HepG2 (cell line): Measurements from ENCODE around the gene BUD23. TPM values are rescaled to one million over a fixed set of nuclear protein-coding genes. Genes with fewer than 3 reads are reported as not detected.
A peak's percentile ranks its signal among the peaks of the same experiment; 100 is the strongest.

ENCODE experiments used
- AGO1 ChIP-seq: fragments of 200-400 bp; formaldehyde crosslinking; IDR thresholded peaks from 2 replicates; pipeline ENCODE4 v1.6.1; 2017; ENCODE audit warnings: mild to moderate bottlenecking, low read depth, low read length, moderate library complexity; ENCODE audit not compliant: poor library complexity, severe bottlenecking
- AHR ChIP-seq: IDR thresholded peaks from 2 replicates; pipeline ENCODE4 v1.6.1; 2018; ENCODE audit warnings: missing genetic modification reagents, missing compliant biosample characterization
- DR1 ChIP-seq: sonication (generic); formaldehyde crosslinking; IDR thresholded peaks from 2 replicates; pipeline ENCODE4 v1.8.0; 2021; ENCODE audit warnings: mild to moderate bottlenecking, missing genetic modification reagents, inconsistent platforms
- HNRNPUL1 ChIP-seq: fragments of 200-400 bp; formaldehyde crosslinking; IDR thresholded peaks from 2 replicates; pipeline ENCODE4 v1.6.1; 2017; ENCODE audit warnings: low read depth, mild to moderate bottlenecking, low read length, moderate library complexity
- KAT8 ChIP-seq: IDR thresholded peaks from 2 replicates; pipeline ENCODE4 v1.6.1; 2016; ENCODE audit warnings: missing genetic modification reagents, missing compliant biosample characterization
- NRL ChIP-seq: sonication (generic); formaldehyde crosslinking; IDR thresholded peaks from 2 replicates; pipeline ENCODE4 v1.5.0; 2020; ENCODE audit warnings: missing genetic modification reagents, mild to moderate bottlenecking, moderate library complexity, borderline replicate concordance
- PITX1 ChIP-seq: sonication (generic); formaldehyde crosslinking; IDR thresholded peaks from 2 replicates; pipeline ENCODE4 v1.5.1; 2020; ENCODE audit warnings: mild to moderate bottlenecking, missing genetic modification reagents
- POLR2AphosphoS5 ChIP-seq: IDR thresholded peaks from 2 replicates; pipeline ENCODE4 v1.6.1; 2012; ENCODE audit warnings: low read depth, low read length
- TGIF2 ChIP-seq: IDR thresholded peaks from 2 replicates; pipeline ENCODE4 v1.6.1; 2016; ENCODE audit warnings: control low read depth, missing compliant biosample characterization
- ZNF605 ChIP-seq: sonication (generic); formaldehyde crosslinking; IDR thresholded peaks from 2 replicates; pipeline ENCODE4 v1.8.0; 2022; ENCODE audit warnings: mild to moderate bottlenecking, missing genetic modification reagents
- ZNF749 ChIP-seq: sonication (generic); formaldehyde crosslinking; IDR thresholded peaks from 2 replicates; pipeline ENCODE4 v1.8.0; 2022; ENCODE audit warnings: mild to moderate bottlenecking, missing genetic modification reagents, moderate library complexity, borderline replicate concordance
- polyA plus RNA-seq, 8 experiments: library from polyadenylated mRNA; depleted of rRNA in 3 of 8; stranded (reverse) in 7 of 8; unstranded in 1 of 8; fragments of >200 nt; fragmentation: Illumina TruSeq in 4 of 8; extraction: Trizol in 4 of 8; gene quantifications; 2 replicates each; pipeline versions ENCODE4 v1.2.1 to v1.2.3, GENCODE V29; 2011 to 2016; ENCODE audit warnings: low read depth in 4 of 8, missing spikeins in 1 of 8, mixed read lengths in 1 of 8; ENCODE audit not compliant: insufficient read depth in 1 of 8
- total RNA-seq, 5 experiments: library from RNA; depleted of rRNA; stranded (reverse); fragments of >200 nt; fragmentation: Illumina TruSeq; extraction: Trizol; gene quantifications; 2 replicates each; pipeline ENCODE4 v1.2.3, GENCODE V29; 2016; ENCODE audit warnings: low read depth in 1 of 5
- TF ChIP-seq, protein P1 (sequence below): sonication (generic); formaldehyde crosslinking; IDR thresholded peaks from 2 replicates; pipeline ENCODE4 v1.5.0; 2020; ENCODE audit warnings: missing genetic modification reagents
- TF ChIP-seq, protein P2 (sequence below): IDR thresholded peaks from 2 replicates; pipeline ENCODE4 v1.6.1; 2016; ENCODE audit warnings: low read depth, control low read depth
- TF ChIP-seq, protein P3 (sequence below): sonication (generic); formaldehyde crosslinking; IDR thresholded peaks from 2 replicates; pipeline ENCODE4 v1.8.0; 2023; ENCODE audit warnings: mild to moderate bottlenecking, missing genetic modification reagents
- TF ChIP-seq, protein P4 (sequence below): fragments of 450-650 bp; IDR thresholded peaks from 2 replicates; pipeline ENCODE4 v1.6.1; 2017
- TF ChIP-seq, protein P5 (sequence below): IDR thresholded peaks from 2 replicates; pipeline ENCODE4 v1.6.1; 2012; ENCODE audit warnings: low read depth, low read length, improper control_type of control experiment
- TF ChIP-seq, protein P6 (sequence below): sonication (generic); formaldehyde crosslinking; IDR thresholded peaks from 2 replicates; pipeline ENCODE4 v1.4.0; 2020; ENCODE audit warnings: missing genetic modification reagents, mild to moderate bottlenecking, borderline replicate concordance
- TF ChIP-seq, protein P7 (sequence below): sonication (generic); formaldehyde crosslinking; IDR thresholded peaks from 2 replicates; pipeline ENCODE4 v1.4.0; 2020; ENCODE audit warnings: missing genetic modification reagents, low read depth, mild to moderate bottlenecking, borderline replicate concordance

Gene BUD23
- total and polyA plus RNA-seq, 2 of the 13 experiments (the other 11 are each of a cell fraction or from before 2014, with no cell fraction given) = 47.5 to 54.5 TPM

DNA sequence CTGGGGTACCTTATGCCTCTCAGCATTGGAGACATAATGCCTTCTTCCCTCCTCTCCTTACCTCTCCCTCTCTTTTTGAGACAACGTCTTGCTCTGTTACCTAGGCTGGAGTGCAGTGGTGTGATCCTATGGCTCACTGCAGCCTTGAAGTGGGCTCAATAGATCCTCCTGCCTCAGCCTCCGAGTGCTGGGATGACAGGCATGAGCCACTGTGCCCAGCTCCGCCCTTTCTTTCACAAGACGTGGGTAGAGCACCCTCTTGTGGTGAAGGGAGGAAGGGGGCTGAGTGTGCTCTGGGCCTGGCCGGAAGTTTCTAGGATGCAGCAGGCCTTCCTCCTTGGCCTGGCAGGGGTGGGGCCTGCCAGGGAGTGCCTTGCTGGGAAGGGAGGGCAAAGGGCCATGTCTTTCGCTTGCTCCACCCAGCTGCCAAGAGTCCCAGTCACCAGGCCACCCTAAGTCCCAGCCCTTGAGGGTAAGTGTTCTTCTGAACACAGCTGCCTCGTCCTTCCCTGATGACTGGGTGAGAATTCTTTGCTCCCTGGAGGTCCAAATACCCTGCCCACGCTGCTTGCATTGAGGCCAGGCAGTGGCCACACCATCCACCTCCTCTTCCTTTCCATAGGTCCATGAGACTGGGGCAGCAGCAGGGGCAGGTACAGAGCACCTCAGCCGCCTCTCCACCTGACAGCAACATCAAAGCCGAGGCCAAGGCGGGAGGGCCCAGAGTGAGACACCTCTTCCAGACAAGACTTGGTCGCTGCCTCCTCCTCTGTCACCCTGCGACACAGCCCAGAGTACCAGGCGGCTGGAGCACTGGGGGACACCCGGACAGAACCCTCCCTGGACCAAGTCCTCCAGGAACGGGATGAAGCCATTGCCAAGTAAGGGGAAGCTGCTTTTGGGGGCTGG is 51.5 kb downstream of the BUD23 start (continued):
- TF ChIP-seq, protein P1, sequence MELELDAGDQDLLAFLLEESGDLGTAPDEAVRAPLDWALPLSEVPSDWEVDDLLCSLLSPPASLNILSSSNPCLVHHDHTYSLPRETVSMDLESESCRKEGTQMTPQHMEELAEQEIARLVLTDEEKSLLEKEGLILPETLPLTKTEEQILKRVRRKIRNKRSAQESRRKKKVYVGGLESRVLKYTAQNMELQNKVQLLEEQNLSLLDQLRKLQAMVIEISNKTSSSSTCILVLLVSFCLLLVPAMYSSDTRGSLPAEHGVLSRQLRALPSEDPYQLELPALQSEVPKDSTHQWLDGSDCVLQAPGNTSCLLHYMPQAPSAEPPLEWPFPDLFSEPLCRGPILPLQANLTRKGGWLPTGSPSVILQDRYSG (CRISPR knock-in tag) = no peak
- no peak for TF ChIP-seq POLR2AphosphoS5
- no peak for TF ChIP-seq AHR
- no peak; the same call in 1 of the 2 replicates for TF ChIP-seq PITX1
- TF ChIP-seq, protein P2, sequence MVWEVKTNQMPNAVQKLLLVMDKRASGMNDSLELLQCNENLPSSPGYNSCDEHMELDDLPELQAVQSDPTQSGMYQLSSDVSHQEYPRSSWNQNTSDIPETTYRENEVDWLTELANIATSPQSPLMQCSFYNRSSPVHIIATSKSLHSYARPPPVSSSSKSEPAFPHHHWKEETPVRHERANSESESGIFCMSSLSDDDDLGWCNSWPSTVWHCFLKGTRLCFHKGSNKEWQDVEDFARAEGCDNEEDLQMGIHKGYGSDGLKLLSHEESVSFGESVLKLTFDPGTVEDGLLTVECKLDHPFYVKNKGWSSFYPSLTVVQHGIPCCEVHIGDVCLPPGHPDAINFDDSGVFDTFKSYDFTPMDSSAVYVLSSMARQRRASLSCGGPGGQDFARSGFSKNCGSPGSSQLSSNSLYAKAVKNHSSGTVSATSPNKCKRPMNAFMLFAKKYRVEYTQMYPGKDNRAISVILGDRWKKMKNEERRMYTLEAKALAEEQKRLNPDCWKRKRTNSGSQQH (CRISPR knock-in tag) = no peak
- no peak for TF ChIP-seq ZNF605
- no peak for TF ChIP-seq DR1 (CRISPR knock-in tag)
- TF ChIP-seq ZNF749 = no peak
- TF ChIP-seq TGIF2 (CRISPR knock-in tag) = no peak
- TF ChIP-seq NRL = peak; percentile 53; the same call in 1 of the 2 replicates
- TF ChIP-seq, protein P3, sequence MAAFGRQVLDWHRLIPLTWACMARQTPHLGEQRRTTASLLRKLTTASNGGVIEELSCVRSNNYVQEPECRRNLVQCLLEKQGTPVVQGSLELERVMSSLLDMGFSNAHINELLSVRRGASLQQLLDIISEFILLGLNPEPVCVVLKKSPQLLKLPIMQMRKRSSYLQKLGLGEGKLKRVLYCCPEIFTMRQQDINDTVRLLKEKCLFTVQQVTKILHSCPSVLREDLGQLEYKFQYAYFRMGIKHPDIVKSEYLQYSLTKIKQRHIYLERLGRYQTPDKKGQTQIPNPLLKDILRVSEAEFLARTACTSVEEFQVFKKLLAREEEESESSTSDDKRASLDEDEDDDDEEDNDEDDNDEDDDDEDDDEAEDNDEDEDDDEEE (CRISPR knock-in tag) = 0 out of 2 replicates have a peak, but pooled peaks have one; percentile 60
- TF ChIP-seq HNRNPUL1 = no peak
- TF ChIP-seq, protein P4, sequence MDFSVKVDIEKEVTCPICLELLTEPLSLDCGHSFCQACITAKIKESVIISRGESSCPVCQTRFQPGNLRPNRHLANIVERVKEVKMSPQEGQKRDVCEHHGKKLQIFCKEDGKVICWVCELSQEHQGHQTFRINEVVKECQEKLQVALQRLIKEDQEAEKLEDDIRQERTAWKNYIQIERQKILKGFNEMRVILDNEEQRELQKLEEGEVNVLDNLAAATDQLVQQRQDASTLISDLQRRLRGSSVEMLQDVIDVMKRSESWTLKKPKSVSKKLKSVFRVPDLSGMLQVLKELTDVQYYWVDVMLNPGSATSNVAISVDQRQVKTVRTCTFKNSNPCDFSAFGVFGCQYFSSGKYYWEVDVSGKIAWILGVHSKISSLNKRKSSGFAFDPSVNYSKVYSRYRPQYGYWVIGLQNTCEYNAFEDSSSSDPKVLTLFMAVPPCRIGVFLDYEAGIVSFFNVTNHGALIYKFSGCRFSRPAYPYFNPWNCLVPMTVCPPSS = no peak
- TF ChIP-seq, protein P5, sequence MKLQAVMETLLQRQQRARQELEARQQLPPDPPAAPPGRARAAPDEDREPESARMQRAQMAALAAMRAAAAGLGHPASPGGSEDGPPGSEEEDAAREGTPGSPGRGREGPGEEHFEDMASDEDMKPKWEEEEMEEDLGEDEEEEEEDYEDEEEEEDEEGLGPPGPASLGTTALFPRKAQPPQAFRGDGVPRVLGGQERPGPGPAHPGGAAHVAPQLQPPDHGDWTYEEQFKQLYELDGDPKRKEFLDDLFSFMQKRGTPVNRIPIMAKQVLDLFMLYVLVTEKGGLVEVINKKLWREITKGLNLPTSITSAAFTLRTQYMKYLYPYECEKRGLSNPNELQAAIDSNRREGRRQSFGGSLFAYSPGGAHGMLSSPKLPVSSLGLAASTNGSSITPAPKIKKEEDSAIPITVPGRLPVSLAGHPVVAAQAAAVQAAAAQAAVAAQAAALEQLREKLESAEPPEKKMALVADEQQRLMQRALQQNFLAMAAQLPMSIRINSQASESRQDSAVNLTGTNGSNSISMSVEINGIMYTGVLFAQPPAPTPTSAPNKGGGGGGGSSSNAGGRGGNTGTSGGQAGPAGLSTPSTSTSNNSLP = no peak
- TF ChIP-seq, protein P6, sequence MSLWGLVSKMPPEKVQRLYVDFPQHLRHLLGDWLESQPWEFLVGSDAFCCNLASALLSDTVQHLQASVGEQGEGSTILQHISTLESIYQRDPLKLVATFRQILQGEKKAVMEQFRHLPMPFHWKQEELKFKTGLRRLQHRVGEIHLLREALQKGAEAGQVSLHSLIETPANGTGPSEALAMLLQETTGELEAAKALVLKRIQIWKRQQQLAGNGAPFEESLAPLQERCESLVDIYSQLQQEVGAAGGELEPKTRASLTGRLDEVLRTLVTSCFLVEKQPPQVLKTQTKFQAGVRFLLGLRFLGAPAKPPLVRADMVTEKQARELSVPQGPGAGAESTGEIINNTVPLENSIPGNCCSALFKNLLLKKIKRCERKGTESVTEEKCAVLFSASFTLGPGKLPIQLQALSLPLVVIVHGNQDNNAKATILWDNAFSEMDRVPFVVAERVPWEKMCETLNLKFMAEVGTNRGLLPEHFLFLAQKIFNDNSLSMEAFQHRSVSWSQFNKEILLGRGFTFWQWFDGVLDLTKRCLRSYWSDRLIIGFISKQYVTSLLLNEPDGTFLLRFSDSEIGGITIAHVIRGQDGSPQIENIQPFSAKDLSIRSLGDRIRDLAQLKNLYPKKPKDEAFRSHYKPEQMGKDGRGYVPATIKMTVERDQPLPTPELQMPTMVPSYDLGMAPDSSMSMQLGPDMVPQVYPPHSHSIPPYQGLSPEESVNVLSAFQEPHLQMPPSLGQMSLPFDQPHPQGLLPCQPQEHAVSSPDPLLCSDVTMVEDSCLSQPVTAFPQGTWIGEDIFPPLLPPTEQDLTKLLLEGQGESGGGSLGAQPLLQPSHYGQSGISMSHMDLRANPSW = no peak
- TF ChIP-seq AGO1 = no peak
- peak; percentile 64; the same call in 1 of the 2 replicates for TF ChIP-seq KAT8 (CRISPR knock-in tag)
- TF ChIP-seq, protein P7, sequence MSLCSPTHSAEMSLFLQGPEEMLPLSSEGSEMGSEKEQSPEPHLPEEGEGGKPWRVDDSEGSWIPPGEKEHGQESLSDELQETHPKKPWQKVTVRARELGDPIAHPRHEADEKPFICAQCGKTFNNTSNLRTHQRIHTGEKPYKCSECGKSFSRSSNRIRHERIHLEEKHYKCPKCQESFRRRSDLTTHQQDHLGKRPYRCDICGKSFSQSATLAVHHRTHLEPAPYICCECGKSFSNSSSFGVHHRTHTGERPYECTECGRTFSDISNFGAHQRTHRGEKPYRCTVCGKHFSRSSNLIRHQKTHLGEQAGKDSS (CRISPR knock-in tag) = 0 out of 2 replicates have a peak, but pooled peaks have one; percentile 30
